SK-N-MC (cell line): ENCODE data around the gene FRMD3.

ENCODE experiments used
- EZH2 ChIP-seq: fragments of 200-600 bp; sonication (generic); IDR thresholded peaks from one replicate; pipeline ENCODE4 v1.6.1; 2017; ENCODE audit warnings: antibody characterized with exemption
- FOXP2 ChIP-seq: optimal IDR thresholded peaks from 2 replicates; pipeline ENCODE3; 2011; ENCODE audit warnings: mild to moderate bottlenecking, moderate library complexity; ENCODE audit not compliant: insufficient read depth; ENCODE audit errors: extremely low read length, control extremely low read depth
- POLR2AphosphoS5 ChIP-seq: IDR thresholded peaks from 2 replicates; pipeline ENCODE4 v1.6.1; 2012; ENCODE audit warnings: mild to moderate bottlenecking, low read depth, low read length, borderline replicate concordance

- no peak for TF ChIP-seq POLR2AphosphoS5
- TF ChIP-seq EZH2, result no peak
- no peak for TF ChIP-seq FOXP2
These were observed 271.3 kb downstream of the FRMD3 start for GRCh38 chr9:83266666-83267496.
